Endothelial cell of umbilical vein (primary cell): ENCODE results near the gene WSB1. TPM values are rescaled to one million over a fixed set of nuclear protein-coding genes. Genes with fewer than 3 reads are reported as not detected.

Experiments
- Bru-seq: library from RNA; stranded (reverse); fragments of 400-500 nt; gene quantifications from one replicate; lab custom pipeline; 2021; lab: Mats Ljungman, UMichigan
- BruChase-seq, 2 experiments: library from RNA; stranded (reverse); fragments of 400-500 nt; gene quantifications; one replicate each; lab custom pipeline; 2021; lab: Mats Ljungman, UMichigan
- BruUV-seq: library from RNA; stranded (reverse); fragments of 400-500 nt; replicated peaks from 2 replicates; lab custom pipeline; 2021; lab: Mats Ljungman, UMichigan
- CTCF ChIA-PET: fragments of 300-600, 350-600 bp; sonication (Branson Sonifier 250); formaldehyde crosslinking; loops from one replicate; lab custom pipeline; 2021; ENCODE audit warnings: antibody characterized with exemption, inconsistent platforms; lab: Charles Lee
- POLR2A ChIA-PET: fragments of 300-600, 350-600 bp; sonication (Branson Sonifier 250); formaldehyde crosslinking; loops from one replicate; lab custom pipeline; 2021; ENCODE audit warnings: antibody characterized with exemption, inconsistent platforms; lab: Charles Lee
- DNase-seq: peaks from one replicate; pipeline ENCODE4 v3.0.0-alpha.2; 2011; ENCODE audit warnings: low read depth, low spot score
- FAIRE-seq: peaks from 2 replicates; lab custom pipeline; 2011; peaks lifted over from hg19 to GRCh38; lab: Jason Lieb, UNC
- H2AFZ ChIP-seq: 2 replicates; pipeline ENCODE4 v1.6.0; 2012; ENCODE audit warnings: low read depth, low read length, control low read depth, inconsistent platforms
- H3K27ac ChIP-seq: 2 replicates; pipeline ENCODE4 v1.5.1; 2011; ENCODE audit warnings: low read depth, mild to moderate bottlenecking, control low read depth, low read length, moderate library complexity; ENCODE audit not compliant: insufficient read depth
- H3K27me3 ChIP-seq, 2 experiments: 2 replicates each; pipeline versions ENCODE4 v1.6.0 to v1.6.1; 2011; ENCODE audit warnings: low read length in 2 of 2, mixed read lengths in 1 of 2; ENCODE audit not compliant: control insufficient read depth in 2 of 2, insufficient read depth in 2 of 2
- H3K36me3 ChIP-seq, 2 experiments: 2 replicates in 1 of 2; 3 replicates in 1 of 2; pipeline ENCODE4 v1.5.1; 2011; ENCODE audit warnings: low read length in 2 of 2, mild to moderate bottlenecking in 1 of 2, moderate library complexity in 1 of 2; ENCODE audit not compliant: control insufficient read depth in 2 of 2, insufficient read depth in 2 of 2; ENCODE audit errors: extremely low read depth in 1 of 2
- H3K4me1 ChIP-seq: 3 replicates; pipeline ENCODE4 v1.5.1; 2011; ENCODE audit warnings: mild to moderate bottlenecking, low read length; ENCODE audit not compliant: control insufficient read depth, insufficient read depth; ENCODE audit errors: extremely low read depth
- H3K4me2 ChIP-seq: 2 replicates; pipeline ENCODE4 v1.6.1; 2011; ENCODE audit warnings: low read length, control low read depth, mixed read lengths; ENCODE audit not compliant: insufficient read depth
- H3K4me3 ChIP-seq, 3 experiments: fragments of 200-600 bp in 1 of 3; sonication (generic), shearing (Covaris generic) in 1 of 3; replicated peaks in 1 of 3; 2 replicates each; pipeline ENCODE4 v1.5.1; 2011 to 2016; ENCODE audit warnings: control low read depth in 3 of 3, low read length in 3 of 3, mild to moderate bottlenecking in 2 of 3, inconsistent platforms in 1 of 3, low read depth in 1 of 3, moderate library complexity in 1 of 3; ENCODE audit not compliant: insufficient read depth in 1 of 3
- H3K79me2 ChIP-seq: 2 replicates; pipeline ENCODE4 v1.6.0; 2012; ENCODE audit warnings: low read length, inconsistent platforms; ENCODE audit not compliant: control insufficient read depth, insufficient read depth
- H3K9ac ChIP-seq: replicated peaks from 2 replicates; pipeline ENCODE3; 2011; ENCODE audit warnings: low read length, control low read depth; ENCODE audit not compliant: insufficient read depth; ENCODE audit errors: extremely low read depth
- H3K9me1 ChIP-seq: replicated peaks from 3 replicates; pipeline ENCODE4 v1.6.0; 2011; ENCODE audit warnings: mild to moderate bottlenecking, low read length; ENCODE audit not compliant: control insufficient read depth, insufficient read depth; ENCODE audit errors: extremely low read depth
- H3K9me3 ChIP-seq: replicated peaks from 2 replicates; pipeline ENCODE4 v1.5.1; 2012; ENCODE audit warnings: low read length, inconsistent platforms; ENCODE audit not compliant: control insufficient read depth, insufficient read depth
- H4K20me1 ChIP-seq: replicated peaks from 2 replicates; pipeline ENCODE3; 2011; ENCODE audit warnings: mild to moderate bottlenecking, low read length; ENCODE audit not compliant: control insufficient read depth, insufficient read depth; ENCODE audit errors: extremely low read depth
- EZH2 ChIP-seq: IDR thresholded peaks from 2 replicates; pipeline ENCODE4 v1.6.1; 2012; ENCODE audit warnings: borderline replicate concordance, low read depth, mild to moderate bottlenecking, moderate library complexity, low read length, inconsistent platforms; ENCODE audit not compliant: severe bottlenecking
- FOS ChIP-seq: IDR thresholded peaks from 2 replicates; pipeline ENCODE4 v1.6.1; 2011; ENCODE audit warnings: mild to moderate bottlenecking, low read length, moderate library complexity, borderline replicate concordance; ENCODE audit not compliant: insufficient read depth
- GATA2 ChIP-seq: IDR thresholded peaks from 2 replicates; pipeline ENCODE4 v1.7.0; 2011; ENCODE audit warnings: low read depth, mild to moderate bottlenecking, moderate library complexity, mixed read lengths, low read length; ENCODE audit not compliant: insufficient read length, insufficient read depth
- JUN ChIP-seq: IDR thresholded peaks from 2 replicates; pipeline ENCODE4 v1.6.1; 2011; ENCODE audit warnings: borderline replicate concordance, low read depth; ENCODE audit not compliant: insufficient read length, insufficient read depth
- MYC ChIP-seq: IDR thresholded peaks from one replicate; pipeline ENCODE4 v1.6.1; 2011; ENCODE audit warnings: mild to moderate bottlenecking, low read depth, low read length
- POLR2A ChIP-seq: IDR thresholded peaks from 2 replicates; pipeline ENCODE4 v1.6.1; 2012; ENCODE audit warnings: low read depth, mild to moderate bottlenecking, control low read depth, low read length
- POLR2AphosphoS5 ChIP-seq: IDR thresholded peaks from 2 replicates; pipeline ENCODE4 v1.6.1; 2012; ENCODE audit warnings: low read depth, mild to moderate bottlenecking, control low read depth, low read length, moderate library complexity; ENCODE audit not compliant: insufficient read depth
- dilution Hi-C: fragments of 300-500 bp; cut with MboI; formaldehyde crosslinking; loops from one replicate; pipeline ENCODE4 v1.15.0; 2019; ENCODE audit warnings: low sequenced_read_pairs; ENCODE audit not compliant: extremely low pct_ligation_motif_present
- intact Hi-C: fragments of 100-400 bp; cut with micrococcal nuclease; formaldehyde crosslinking; loops from one replicate; pipeline ENCODE4 v1.10.0; 2022
- long read RNA-seq: library from polyadenylated mRNA; stranded (forward); transcript quantifications from one replicate; pipeline ENCODE4 v2.0.0, GENCODE V29; 2021
- polyA minus RNA-seq, 3 experiments: library from RNA; depleted of rRNA, polyadenylated mRNA; stranded (reverse); fragments of >200 nt; gene quantifications; 1 replicate in 1 of 3; 2 replicates in 2 of 3; pipeline ENCODE4 v1.2.3, GENCODE V29; 2011
- polyA plus RNA-seq, 4 experiments: library from polyadenylated mRNA; depleted of rRNA in 3 of 4; stranded (reverse) in 3 of 4; unstranded in 1 of 4; fragments of >200 nt; gene quantifications; 2 replicates each; pipeline versions ENCODE4 v1.2.1 to v1.2.3, GENCODE V29; 2011 to 2012; ENCODE audit warnings: missing spikeins in 1 of 4
- total RNA-seq: library from RNA; stranded (reverse); gene quantifications from 2 replicates; pipeline ENCODE4 v1.2.3, GENCODE V29; 2021
- TF ChIP-seq, protein P1 (sequence below), 2 donors: IDR thresholded peaks; 1 replicate in 1 of 2; 2 replicates in 1 of 2; pipeline ENCODE4 v1.5.1; 2011; ENCODE audit warnings: low read length in 2 of 2, mild to moderate bottlenecking in 2 of 2, moderate library complexity in 2 of 2, control low read depth in 1 of 2, inconsistent platforms in 1 of 2, low read depth in 1 of 2; ENCODE audit not compliant: insufficient read depth in 1 of 2; ENCODE audit errors: extremely low read depth in 1 of 2
- TF ChIP-seq, protein P2 (sequence below): IDR thresholded peaks from 2 replicates; pipeline ENCODE4 v1.6.1; 2011; ENCODE audit not compliant: insufficient read depth, insufficient read length

WSB1 gene
- 334 and 471 TPM in 2 replicates for total RNA-seq
- 736 and 750 TPM in 2 replicates for polyA plus RNA-seq
- 205 and 437 TPM in 2 replicates for polyA plus RNA-seq (2011; cell fraction: cytosol; rRNA removed)
- polyA plus RNA-seq (2011; cell fraction: nucleus; rRNA removed): 2,468 and 4,773 TPM in 2 replicates
- polyA plus RNA-seq (2012): 242 and 354 TPM in 2 replicates
- polyA minus RNA-seq: 520 and 546 TPM in 2 replicates
- polyA minus RNA-seq (2011; cell fraction: cytosol; rRNA and poly(A)+ RNA removed): 12.8 TPM
- polyA minus RNA-seq (2011; cell fraction: nucleus; rRNA and poly(A)+ RNA removed): 507 and 650 TPM in 2 replicates
- percentile 99 among the genes with signal in this experiment for Bru-seq, nascent RNA
- BruChase-seq, experiment 1, labeled RNA remaining after a 6-hour chase: percentile 96 among the genes with signal in this experiment
- percentile 99 among the genes with signal in this experiment for BruChase-seq, experiment 2, labeled RNA remaining after a 2-hour chase
- long read RNA-seq, full-length matches to known transcripts: 243 of 418 reads
- long read RNA-seq, partial matches to known transcripts: 80 of 418 reads
- long read RNA-seq, other reads (novel, unspliced or antisense): 95 of 418 reads

- Histone ChIP-seq H3K4me1 (peaks cover 14% of the 10 kb centered on the region), H3K79me2 (peaks cover 50% of the 10 kb centered on the region), H3K4me2 (peak within 1 kb of the TSS; percentile 97), H3K27ac (peak within 1 kb of the TSS; percentile 94), H3K9ac (peak within 1 kb of the TSS; percentile 96), H2AFZ (peak within 1 kb of the TSS; percentile 71), H3K27me3 (no peaks in the 10 kb centered on the region), H3K9me3 (no peaks in the 10 kb centered on the region), H3K36me3 (peaks cover 0 to 4% of the 10 kb centered on the region in 2 experiments), H3K4me3 (peak within 1 kb of the TSS; percentile 45 to 96 (median 86)), H3K9me1 (no peaks in the 10 kb centered on the region), H4K20me1 (no peaks in the 10 kb centered on the region)
- FAIRE-seq (peak; percentile 69), DNase-seq (peak; percentile 90)
- TSS peak; percentile 82 for BruUV-seq
- TF ChIP-seq EZH2: no peak
- TF ChIP-seq, protein P1, sequence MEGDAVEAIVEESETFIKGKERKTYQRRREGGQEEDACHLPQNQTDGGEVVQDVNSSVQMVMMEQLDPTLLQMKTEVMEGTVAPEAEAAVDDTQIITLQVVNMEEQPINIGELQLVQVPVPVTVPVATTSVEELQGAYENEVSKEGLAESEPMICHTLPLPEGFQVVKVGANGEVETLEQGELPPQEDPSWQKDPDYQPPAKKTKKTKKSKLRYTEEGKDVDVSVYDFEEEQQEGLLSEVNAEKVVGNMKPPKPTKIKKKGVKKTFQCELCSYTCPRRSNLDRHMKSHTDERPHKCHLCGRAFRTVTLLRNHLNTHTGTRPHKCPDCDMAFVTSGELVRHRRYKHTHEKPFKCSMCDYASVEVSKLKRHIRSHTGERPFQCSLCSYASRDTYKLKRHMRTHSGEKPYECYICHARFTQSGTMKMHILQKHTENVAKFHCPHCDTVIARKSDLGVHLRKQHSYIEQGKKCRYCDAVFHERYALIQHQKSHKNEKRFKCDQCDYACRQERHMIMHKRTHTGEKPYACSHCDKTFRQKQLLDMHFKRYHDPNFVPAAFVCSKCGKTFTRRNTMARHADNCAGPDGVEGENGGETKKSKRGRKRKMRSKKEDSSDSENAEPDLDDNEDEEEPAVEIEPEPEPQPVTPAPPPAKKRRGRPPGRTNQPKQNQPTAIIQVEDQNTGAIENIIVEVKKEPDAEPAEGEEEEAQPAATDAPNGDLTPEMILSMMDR (IDR thresholded peaks at IDR 0.05; ENCODE audit: extremely low read depth in 1 of 2, insufficient read depth in 1 of 2, low read depth in 1 of 2, low read length in 2 of 2): no peak
- peak; percentile 99 for TF ChIP-seq POLR2AphosphoS5
- TF ChIP-seq FOS: no peak
- peak; percentile 99 for TF ChIP-seq POLR2A
- no peak for TF ChIP-seq GATA2
- TF ChIP-seq MYC: no peak
- TF ChIP-seq, protein P2, sequence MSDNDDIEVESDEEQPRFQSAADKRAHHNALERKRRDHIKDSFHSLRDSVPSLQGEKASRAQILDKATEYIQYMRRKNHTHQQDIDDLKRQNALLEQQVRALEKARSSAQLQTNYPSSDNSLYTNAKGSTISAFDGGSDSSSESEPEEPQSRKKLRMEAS: peak; percentile 48
- no peak for TF ChIP-seq JUN
- CTCF ChIA-PET: interaction anchor here (0.7 to 11.2 kb wide), 13 partner anchors 10 to 306 kb away, joined by 3 to 109 read pairs (median 7); no protein-coding TSS in a partner anchor
- POLR2A ChIA-PET: interaction anchor here (0.6 to 2.6 kb wide), 19 partner anchors 9 to 90 kb away, joined by 3 to 20 read pairs (median 4); no protein-coding TSS in a partner anchor
- dilution Hi-C loops (no loop called here), intact Hi-C loops (loop anchor here (1.0 to 2.0 kb wide), 8 partner anchors 9 to 59 kb away; no protein-coding TSS in a partner anchor)
Observed at GRCh38 chr17:27293898-27294688, at the start of gene WSB1. Gene WSB1 (plus strand): TSS chr17:27294114. CDS start chr17:27294396, 282 bp downstream.
